ENCODE measurements around the gene LRRC75A.
A peak's percentile ranks its signal among the peaks of the same experiment; 100 is the strongest.

LRRC75A gene

GRCh38 chr17:16467886-16468285 lies 24.1 kb downstream of the LRRC75A start:
- Histone ChIP-seq H3K4me1 (ENCODE audit: control insufficient read depth, insufficient read depth, low read length) (peaks cover 42% of the 10 kb centered on the region), H3K27me3 (replicated peaks; ENCODE audit: control insufficient read depth, insufficient read depth, low read length) (no peaks in the 10 kb centered on the region), H3K9ac (ENCODE audit: low read length) (no peak overlapping the region), H3K36me3 (ENCODE audit: control insufficient read depth, insufficient read depth, low read length, severe bottlenecking) (no peaks in the 10 kb centered on the region), H3K9me3 (ENCODE audit: control insufficient read depth, low read length) (no peaks in the 10 kb centered on the region), H3K4me3 (ENCODE audit: low read length) (no peak overlapping the region)
- DNase-seq (ENCODE audit: low read depth), result no peak

- peaks cover 36% of the 10 kb centered on the region for H3K4me1 ChIP-seq (ENCODE audit: control insufficient read depth, insufficient read depth, low read length)
- no peak overlapping the region for H3K4me3 ChIP-seq (ENCODE audit: low read length)
- no peak for DNase-seq (ENCODE audit: low read depth)
- no peak overlapping the region for H3K9ac ChIP-seq (ENCODE audit: low read length)
- H3K36me3 ChIP-seq (ENCODE audit: control insufficient read depth, insufficient read depth, low read length, severe bottlenecking), result no peaks in the 10 kb centered on the region
- no peaks in the 10 kb centered on the region for H3K9me3 ChIP-seq (ENCODE audit: control insufficient read depth, low read length)
- H3K27me3 ChIP-seq (replicated peaks; ENCODE audit: control insufficient read depth, insufficient read depth, low read length), result no peaks in the 10 kb centered on the region
Measured at GRCh38 chr17:16467044-16467443, 24.9 kb downstream of the LRRC75A start.

- H3K4me1 ChIP-seq (ENCODE audit: control insufficient read depth, insufficient read depth, low read length), result peaks cover 36% of the 10 kb centered on the region
- no peak overlapping the region for H3K4me3 ChIP-seq (ENCODE audit: low read length)
- H3K9me3 ChIP-seq (ENCODE audit: control insufficient read depth, low read length), result no peaks in the 10 kb centered on the region
- H3K27me3 ChIP-seq (replicated peaks; ENCODE audit: control insufficient read depth, insufficient read depth, low read length), result no peaks in the 10 kb centered on the region
- H3K9ac ChIP-seq (ENCODE audit: low read length), result no peak overlapping the region
- H3K36me3 ChIP-seq (ENCODE audit: control insufficient read depth, insufficient read depth, low read length, severe bottlenecking), result no peaks in the 10 kb centered on the region
- DNase-seq (ENCODE audit: low read depth), result no peak
Measured at GRCh38 chr17:16466407-16466806, 25.6 kb downstream of the LRRC75A start.

GRCh38 chr17:16465861-16466338 lies 26.1 kb downstream of the LRRC75A start:
- peaks cover 36% of the 10 kb centered on the region for H3K4me1 ChIP-seq (ENCODE audit: control insufficient read depth, insufficient read depth, low read length)
- H3K27me3 ChIP-seq (replicated peaks; ENCODE audit: control insufficient read depth, insufficient read depth, low read length), result no peaks in the 10 kb centered on the region
- H3K9me3 ChIP-seq (ENCODE audit: control insufficient read depth, low read length), result no peaks in the 10 kb centered on the region
- no peak overlapping the region for H3K9ac ChIP-seq (ENCODE audit: low read length)
- no peak for DNase-seq (ENCODE audit: low read depth)
- no peaks in the 10 kb centered on the region for H3K36me3 ChIP-seq (ENCODE audit: control insufficient read depth, insufficient read depth, low read length, severe bottlenecking)
- H3K4me3 ChIP-seq (ENCODE audit: low read length), result no peak overlapping the region

- Histone ChIP-seq H3K36me3 (ENCODE audit: control insufficient read depth, insufficient read depth, low read length, severe bottlenecking) (no peaks in the 10 kb centered on the region), H3K9me3 (ENCODE audit: control insufficient read depth, low read length) (no peaks in the 10 kb centered on the region), H3K9ac (ENCODE audit: low read length) (no peak overlapping the region), H3K4me3 (ENCODE audit: low read length) (no peak overlapping the region), H3K4me1 (ENCODE audit: control insufficient read depth, insufficient read depth, low read length) (peaks cover 29% of the 10 kb centered on the region), H3K27me3 (replicated peaks; ENCODE audit: control insufficient read depth, insufficient read depth, low read length) (no peaks in the 10 kb centered on the region)
- DNase-seq (ENCODE audit: low read depth), result no peak
Measured at GRCh38 chr17:16465052-16465312, 27.0 kb downstream of the LRRC75A start.

GRCh38 chr17:16464303-16465051 lies 27.5 kb downstream of the LRRC75A start:
- Histone ChIP-seq H3K4me1 (ENCODE audit: control insufficient read depth, insufficient read depth, low read length) (peaks cover 29% of the 10 kb centered on the region), H3K36me3 (ENCODE audit: control insufficient read depth, insufficient read depth, low read length, severe bottlenecking) (no peaks in the 10 kb centered on the region), H3K27me3 (replicated peaks; ENCODE audit: control insufficient read depth, insufficient read depth, low read length) (no peaks in the 10 kb centered on the region), H3K4me3 (ENCODE audit: low read length) (no peak overlapping the region), H3K9ac (ENCODE audit: low read length) (no peak overlapping the region), H3K9me3 (ENCODE audit: control insufficient read depth, low read length) (no peaks in the 10 kb centered on the region)
- no peak for DNase-seq (ENCODE audit: low read depth)

GRCh38 chr17:16463358-16464302 lies 28.4 kb downstream of the LRRC75A start:
- Histone ChIP-seq H3K4me3 (ENCODE audit: low read length) (no peak overlapping the region), H3K9me3 (ENCODE audit: control insufficient read depth, low read length) (no peaks in the 10 kb centered on the region), H3K4me1 (ENCODE audit: control insufficient read depth, insufficient read depth, low read length) (peaks cover 29% of the 10 kb centered on the region), H3K36me3 (ENCODE audit: control insufficient read depth, insufficient read depth, low read length, severe bottlenecking) (no peaks in the 10 kb centered on the region), H3K9ac (ENCODE audit: low read length) (no peak overlapping the region), H3K27me3 (replicated peaks; ENCODE audit: control insufficient read depth, insufficient read depth, low read length) (no peaks in the 10 kb centered on the region)
- DNase-seq (ENCODE audit: low read depth), result peak; percentile 64

GRCh38 chr17:16462070-16462864 lies 29.7 kb downstream of the LRRC75A start:
- H3K36me3 ChIP-seq (ENCODE audit: control insufficient read depth, insufficient read depth, low read length, severe bottlenecking), result no peaks in the 10 kb centered on the region
- no peak overlapping the region for H3K4me3 ChIP-seq (ENCODE audit: low read length)
- no peaks in the 10 kb centered on the region for H3K9me3 ChIP-seq (ENCODE audit: control insufficient read depth, low read length)
- peaks cover 29% of the 10 kb centered on the region for H3K4me1 ChIP-seq (ENCODE audit: control insufficient read depth, insufficient read depth, low read length)
- H3K27me3 ChIP-seq (replicated peaks; ENCODE audit: control insufficient read depth, insufficient read depth, low read length), result no peaks in the 10 kb centered on the region
- H3K9ac ChIP-seq (ENCODE audit: low read length), result no peak overlapping the region
- DNase-seq (ENCODE audit: low read depth), result no peak

GRCh38 chr17:16461606-16461866 lies 30.5 kb downstream of the LRRC75A start:
- no peak overlapping the region for H3K4me3 ChIP-seq (ENCODE audit: low read length)
- H3K4me1 ChIP-seq (ENCODE audit: control insufficient read depth, insufficient read depth, low read length), result peaks cover 29% of the 10 kb centered on the region
- no peak overlapping the region for H3K9ac ChIP-seq (ENCODE audit: low read length)
- no peaks in the 10 kb centered on the region for H3K9me3 ChIP-seq (ENCODE audit: control insufficient read depth, low read length)
- H3K36me3 ChIP-seq (ENCODE audit: control insufficient read depth, insufficient read depth, low read length, severe bottlenecking), result no peaks in the 10 kb centered on the region
- no peaks in the 10 kb centered on the region for H3K27me3 ChIP-seq (replicated peaks; ENCODE audit: control insufficient read depth, insufficient read depth, low read length)
- DNase-seq (ENCODE audit: low read depth), result no peak

GRCh38 chr17:16460796-16461605 lies 31.0 kb downstream of the LRRC75A start:
- Histone ChIP-seq H3K36me3 (ENCODE audit: control insufficient read depth, insufficient read depth, low read length, severe bottlenecking) (no peaks in the 10 kb centered on the region), H3K9me3 (ENCODE audit: control insufficient read depth, low read length) (no peaks in the 10 kb centered on the region), H3K4me3 (ENCODE audit: low read length) (no peak overlapping the region)

More at GRCh38 chr17:16460796-16461605, 31.0 kb downstream of the LRRC75A start:
- Histone ChIP-seq H3K27me3 (replicated peaks; ENCODE audit: control insufficient read depth, insufficient read depth, low read length) (no peaks in the 10 kb centered on the region), H3K4me1 (ENCODE audit: control insufficient read depth, insufficient read depth, low read length) (peaks cover 26% of the 10 kb centered on the region), H3K9ac (ENCODE audit: low read length) (no peak overlapping the region)
- no peak for DNase-seq (ENCODE audit: low read depth)
